ENCODE results near the gene NEO1.
A peak's percentile ranks its signal among the peaks of the same experiment; 100 is the strongest.

Gene NEO1

GRCh38 chr15:73305331-73306211 lies 253.3 kb downstream of the NEO1 start:
- H3K4me1 ChIP-seq (ENCODE audit: control insufficient read depth, low read length), result no peaks in the 10 kb centered on the region
- no peaks in the 10 kb centered on the region for H3K36me3 ChIP-seq (ENCODE audit: control insufficient read depth, low read length)
- peaks cover 3% of the 10 kb centered on the region; the same call in 1 of the 2 replicates for H3K27me3 ChIP-seq (ENCODE audit: control insufficient read depth, low read length)
- TF ChIP-seq EZH2phosphoT487 (IDR thresholded peaks at IDR 0.05; ENCODE audit: borderline replicate concordance, low read length) (no peak), CTCF (IDR thresholded peaks at IDR 0.05; ENCODE audit: low read depth, low read length, poor library complexity, severe bottlenecking) (peak; percentile 59)
- H3K9me2 ChIP-seq (replicated peaks; ENCODE audit: control insufficient read depth, low read length), result no peaks in the 10 kb centered on the region
- no peak overlapping the region for H3K4me3 ChIP-seq (ENCODE audit: low read length)
- H3K79me2 ChIP-seq (ENCODE audit: control insufficient read depth, low read length), result no peaks in the 10 kb centered on the region
- no peaks in the 10 kb centered on the region for H3K9me3 ChIP-seq (ENCODE audit: control insufficient read depth, insufficient read depth, low read length)
- no peak overlapping the region for H3K27ac ChIP-seq (ENCODE audit: low read depth, low read length)
- no peaks in the 10 kb centered on the region for H4K20me1 ChIP-seq (ENCODE audit: control insufficient read depth, insufficient read depth, low read depth, low read length)
- H3K4me2 ChIP-seq (ENCODE audit: low read length), result no peak overlapping the region
- H3F3A ChIP-seq (ENCODE audit: control insufficient read depth, insufficient read depth), result no peaks in the 10 kb centered on the region

GRCh38 chr15:73308305-73308704 lies 256.0 kb downstream of the NEO1 start:
- TF ChIP-seq CTCF (IDR thresholded peaks at IDR 0.05; ENCODE audit: low read depth, low read length, poor library complexity, severe bottlenecking) (no peak), EZH2phosphoT487 (IDR thresholded peaks at IDR 0.05; ENCODE audit: borderline replicate concordance, low read length) (no peak)
- no peaks in the 10 kb centered on the region for H3K79me2 ChIP-seq (ENCODE audit: control insufficient read depth, low read length)
- H3K4me1 ChIP-seq (ENCODE audit: control insufficient read depth, low read length), result no peaks in the 10 kb centered on the region
- no peak overlapping the region for H3K27ac ChIP-seq (ENCODE audit: low read depth, low read length)
- peaks cover 3% of the 10 kb centered on the region; the same call in 1 of the 2 replicates for H3K27me3 ChIP-seq (ENCODE audit: control insufficient read depth, low read length)
- H3K36me3 ChIP-seq (ENCODE audit: control insufficient read depth, low read length), result no peaks in the 10 kb centered on the region
- no peaks in the 10 kb centered on the region for H3F3A ChIP-seq (ENCODE audit: control insufficient read depth, insufficient read depth)
- no peak overlapping the region for H3K4me3 ChIP-seq (ENCODE audit: low read length)
- H3K9me2 ChIP-seq (replicated peaks; ENCODE audit: control insufficient read depth, low read length), result no peaks in the 10 kb centered on the region
- no peak overlapping the region for H3K4me2 ChIP-seq (ENCODE audit: low read length)
- H3K9me3 ChIP-seq (ENCODE audit: control insufficient read depth, insufficient read depth, low read length), result no peaks in the 10 kb centered on the region
- H4K20me1 ChIP-seq (ENCODE audit: control insufficient read depth, insufficient read depth, low read depth, low read length), result no peaks in the 10 kb centered on the region

GRCh38 chr15:73313861-73314260 lies 261.6 kb downstream of the NEO1 start:
- Histone ChIP-seq H3K36me3 (ENCODE audit: control insufficient read depth, low read length) (no peaks in the 10 kb centered on the region), H3K27ac (ENCODE audit: low read depth, low read length) (no peak overlapping the region), H3K9me3 (ENCODE audit: control insufficient read depth, insufficient read depth, low read length) (no peaks in the 10 kb centered on the region), H4K20me1 (ENCODE audit: control insufficient read depth, insufficient read depth, low read depth, low read length) (no peaks in the 10 kb centered on the region), H3F3A (ENCODE audit: control insufficient read depth, insufficient read depth) (no peaks in the 10 kb centered on the region), H3K4me3 (ENCODE audit: low read length) (no peak overlapping the region), H3K9me2 (replicated peaks; ENCODE audit: control insufficient read depth, low read length) (no peaks in the 10 kb centered on the region), H3K4me2 (ENCODE audit: low read length) (no peak overlapping the region), H3K27me3 (ENCODE audit: control insufficient read depth, low read length) (peaks cover 5% of the 10 kb centered on the region; the same call in 1 of the 2 replicates), H3K4me1 (ENCODE audit: control insufficient read depth, low read length) (no peaks in the 10 kb centered on the region), H3K79me2 (ENCODE audit: control insufficient read depth, low read length) (no peaks in the 10 kb centered on the region)
- TF ChIP-seq CTCF (IDR thresholded peaks at IDR 0.05; ENCODE audit: low read depth, low read length, poor library complexity, severe bottlenecking) (no peak), EZH2phosphoT487 (IDR thresholded peaks at IDR 0.05; ENCODE audit: borderline replicate concordance, low read length) (no peak)
